HepG2 (cell line): Measurements from ENCODE around the gene CGREF1. TPM values are rescaled to one million over a fixed set of nuclear protein-coding genes. Genes with fewer than 3 reads are reported as not detected.
A peak's percentile ranks its signal among the peaks of the same experiment; 100 is the strongest.

Experiments
- ARNTL ChIP-seq: sonication (generic); formaldehyde crosslinking; IDR thresholded peaks from 2 replicates; pipeline ENCODE4 v1.4.0; 2020; ENCODE audit warnings: mild to moderate bottlenecking, missing genetic modification reagents
- CEBPZ ChIP-seq: IDR thresholded peaks from 2 replicates; pipeline ENCODE4 v1.6.1; 2012; ENCODE audit warnings: low read length, improper control_type of control experiment
- DRAP1 ChIP-seq: IDR thresholded peaks from 2 replicates; pipeline ENCODE4 v1.6.1; 2016; ENCODE audit warnings: missing genetic modification reagents, missing compliant biosample characterization
- MEIS1 ChIP-seq: sonication (generic); formaldehyde crosslinking; IDR thresholded peaks from 2 replicates; pipeline ENCODE4 v1.9.0; 2021; ENCODE audit warnings: mild to moderate bottlenecking, missing genetic modification reagents, moderate library complexity, borderline replicate concordance
- MYC ChIP-seq: sonication (generic); formaldehyde crosslinking; IDR thresholded peaks from 2 replicates; pipeline ENCODE4 v1.9.0; 2021; ENCODE audit warnings: missing genetic modification reagents, borderline replicate concordance
- PATZ1 ChIP-seq: sonication (generic); formaldehyde crosslinking; IDR thresholded peaks from 2 replicates; pipeline ENCODE4 v1.4.0; 2020; ENCODE audit warnings: missing genetic modification reagents
- RAD21 ChIP-seq: fragments of 450-650 bp; formaldehyde crosslinking; IDR thresholded peaks from 2 replicates; pipeline ENCODE4 v1.5.0; 2020; ENCODE audit warnings: mild to moderate bottlenecking
- SATB2 ChIP-seq: sonication (generic); formaldehyde crosslinking; IDR thresholded peaks from 2 replicates; pipeline ENCODE4 v1.5.0; 2020; ENCODE audit warnings: missing genetic modification reagents
- SKI ChIP-seq: fragments of 450-650 bp; IDR thresholded peaks from one replicate; pipeline ENCODE4 v1.6.1; 2018; ENCODE audit warnings: mild to moderate bottlenecking; ENCODE audit not compliant: partially characterized antibody
- SMAD1 ChIP-seq: sonication (generic); formaldehyde crosslinking; IDR thresholded peaks from 2 replicates; pipeline ENCODE4 v1.4.0; 2020; ENCODE audit warnings: missing genetic modification reagents, low read depth, mild to moderate bottlenecking, borderline replicate concordance
- SMAD9 ChIP-seq: sonication (generic); formaldehyde crosslinking; IDR thresholded peaks from 2 replicates; pipeline ENCODE4 v1.5.1; 2020; ENCODE audit warnings: mild to moderate bottlenecking, missing genetic modification reagents
- TFDP1 ChIP-seq: IDR thresholded peaks from 2 replicates; pipeline ENCODE4 v1.6.1; 2016; ENCODE audit warnings: missing compliant biosample characterization, missing genetic modification reagents, borderline replicate concordance
- ZBTB7A ChIP-seq: sonication (generic); formaldehyde crosslinking; IDR thresholded peaks from 2 replicates; pipeline ENCODE4 v1.8.0; 2022; ENCODE audit warnings: mild to moderate bottlenecking, missing genetic modification reagents
- ZNF124 ChIP-seq: sonication (generic); formaldehyde crosslinking; IDR thresholded peaks from 2 replicates; pipeline ENCODE4 v1.4.0; 2020; ENCODE audit warnings: missing genetic modification reagents
- ZNF432 ChIP-seq: sonication (generic); formaldehyde crosslinking; IDR thresholded peaks from 2 replicates; pipeline ENCODE4 v1.5.0; 2020; ENCODE audit warnings: missing genetic modification reagents, mild to moderate bottlenecking, borderline replicate concordance
- ZNF468 ChIP-seq: sonication (generic); formaldehyde crosslinking; IDR thresholded peaks from 2 replicates; pipeline ENCODE4 v1.8.0; 2022; ENCODE audit warnings: mild to moderate bottlenecking, moderate library complexity, missing genetic modification reagents
- ZNF713 ChIP-seq: sonication (generic); formaldehyde crosslinking; IDR thresholded peaks from 2 replicates; pipeline ENCODE4 v1.4.0; 2020; ENCODE audit warnings: mild to moderate bottlenecking, missing genetic modification reagents
- ZNF839 ChIP-seq: sonication (generic); formaldehyde crosslinking; IDR thresholded peaks from 2 replicates; pipeline ENCODE4 v1.4.0; 2020; ENCODE audit warnings: missing genetic modification reagents, mild to moderate bottlenecking, borderline replicate concordance
- ZSCAN21 ChIP-seq: sonication (generic); formaldehyde crosslinking; IDR thresholded peaks from 2 replicates; pipeline ENCODE4 v1.8.0; 2022; ENCODE audit warnings: mild to moderate bottlenecking, missing genetic modification reagents, moderate library complexity, borderline replicate concordance
- polyA plus RNA-seq, 8 experiments: library from polyadenylated mRNA; depleted of rRNA in 3 of 8; stranded (reverse) in 7 of 8; unstranded in 1 of 8; fragments of >200 nt; fragmentation: Illumina TruSeq in 4 of 8; extraction: Trizol in 4 of 8; gene quantifications; 2 replicates each; pipeline versions ENCODE4 v1.2.1 to v1.2.3, GENCODE V29; 2011 to 2016; ENCODE audit warnings: low read depth in 4 of 8, missing spikeins in 1 of 8, mixed read lengths in 1 of 8; ENCODE audit not compliant: insufficient read depth in 1 of 8
- total RNA-seq, 5 experiments: library from RNA; depleted of rRNA; stranded (reverse); fragments of >200 nt; fragmentation: Illumina TruSeq; extraction: Trizol; gene quantifications; 2 replicates each; pipeline ENCODE4 v1.2.3, GENCODE V29; 2016; ENCODE audit warnings: low read depth in 1 of 5

Gene CGREF1
- total and polyA plus RNA-seq, 2 of the 13 experiments (the other 11 are each of a cell fraction or from before 2014, with no cell fraction given): 13.9 to 23.4 TPM

- TF ChIP-seq CEBPZ (no peak), ZNF124 (CRISPR knock-in tag) (peak; percentile 83; the same call in 1 of the 2 replicates), MEIS1 (peak; percentile 95), ZSCAN21 (CRISPR knock-in tag) (no peak; the same call in none of the 2 replicates), SATB2 (CRISPR knock-in tag) (0 out of 2 replicates have a peak, but pooled peaks have one; percentile 70), ARNTL (CRISPR knock-in tag) (peak; percentile 65), MYC (peak; percentile 73; the same call in 1 of the 2 replicates), SKI (no peak), TFDP1 (CRISPR knock-in tag) (peak; percentile 98), DRAP1 (CRISPR knock-in tag) (peak; percentile 67), SMAD9 (CRISPR knock-in tag) (peak; percentile 91; the same call in 1 of the 2 replicates), ZNF468 (no peak; the same call in 1 of the 2 replicates), ZNF432 (CRISPR knock-in tag) (0 out of 2 replicates have a peak, but pooled peaks have one; percentile 71), RAD21 (CRISPR knock-in tag) (peak; percentile 28; the same call in 1 of the 2 replicates), ZNF713 (peak; percentile 66; the same call in 1 of the 2 replicates), ZBTB7A (CRISPR knock-in tag) (no peak), SMAD1 (CRISPR knock-in tag) (no peak; the same call in 1 of the 2 replicates), ZNF839 (CRISPR knock-in tag) (peak; percentile 78; the same call in 1 of the 2 replicates), PATZ1 (0 out of 2 replicates have a peak, but pooled peaks have one; percentile 4)
Measured at GRCh38 chr2:27050996-27051901, 67.7 kb downstream of the CGREF1 start, which contains the start of gene AGBL5 (continued).
